ENCODE data around the gene RNF114. TPM values are rescaled to one million over a fixed set of nuclear protein-coding genes. Genes with fewer than 3 reads are reported as not detected.

Gene RNF114
- total RNA-seq, 1 experiment from 2014 or later, result 88.1 TPM

DNA sequence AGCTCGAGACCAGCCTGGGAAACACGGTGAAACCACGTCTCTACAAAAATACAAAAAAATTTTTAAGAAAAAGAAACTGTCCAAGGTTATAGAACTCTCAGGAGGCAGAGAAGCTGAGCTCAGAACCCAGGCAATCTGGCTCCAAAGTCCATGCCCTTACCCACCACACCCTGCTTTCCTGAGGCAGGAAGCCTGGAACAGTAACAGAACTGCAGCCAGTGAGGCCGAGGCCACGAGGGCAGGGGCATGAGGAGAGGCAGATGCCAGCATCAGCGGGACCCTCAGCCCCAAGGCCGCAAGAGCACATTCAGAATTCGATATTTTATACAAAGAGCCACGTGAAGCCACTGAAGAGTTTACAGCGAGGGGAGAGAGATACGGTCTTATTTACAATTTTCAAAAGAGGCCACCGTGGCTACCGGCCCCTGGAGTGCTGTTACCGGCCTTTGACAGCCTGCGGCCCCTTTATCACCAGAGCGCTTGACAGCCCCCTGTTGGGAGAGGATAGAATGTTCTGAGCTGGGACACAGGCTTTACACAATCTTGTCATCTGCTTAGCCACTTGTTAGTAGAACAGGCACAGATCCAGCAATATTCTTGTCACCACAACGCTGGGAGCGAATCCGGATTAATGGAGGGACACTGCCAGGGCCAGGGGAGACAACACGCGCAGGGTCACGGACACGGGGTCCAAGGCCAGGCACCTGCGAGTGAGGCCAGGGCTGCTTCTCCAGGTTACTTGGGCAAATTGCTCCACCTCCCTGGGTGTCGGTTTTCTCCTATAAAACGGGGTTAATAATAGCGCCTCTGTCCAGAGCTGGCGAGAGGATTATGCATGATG lies 26.5 kb upstream of the RNF114 start:
- Mint-ChIP-seq H3K27ac (no peak overlapping the region), H3K36me3 (peaks cover 16% of the 10 kb centered on the region), H3K9me3 (no peaks in the 10 kb centered on the region), H3K4me3 (no peak overlapping the region), H3K4me1 (peaks cover 12% of the 10 kb centered on the region), H3K27me3 (ENCODE audit: low read depth) (no peaks in the 10 kb centered on the region)
- ChIA-PET CTCF (interaction anchor here (0.6 to 1.7 kb wide), 7 partner anchors 9 to 566 kb away, joined by 3 to 6 read pairs (median 4); no protein-coding TSS in a partner anchor), POLR2A (interaction anchor here (1.0 kb wide), 1 partner anchor 8 kb away, joined by 3 read pairs; no protein-coding TSS in a partner anchor)
- TF ChIP-seq, protein P1, sequence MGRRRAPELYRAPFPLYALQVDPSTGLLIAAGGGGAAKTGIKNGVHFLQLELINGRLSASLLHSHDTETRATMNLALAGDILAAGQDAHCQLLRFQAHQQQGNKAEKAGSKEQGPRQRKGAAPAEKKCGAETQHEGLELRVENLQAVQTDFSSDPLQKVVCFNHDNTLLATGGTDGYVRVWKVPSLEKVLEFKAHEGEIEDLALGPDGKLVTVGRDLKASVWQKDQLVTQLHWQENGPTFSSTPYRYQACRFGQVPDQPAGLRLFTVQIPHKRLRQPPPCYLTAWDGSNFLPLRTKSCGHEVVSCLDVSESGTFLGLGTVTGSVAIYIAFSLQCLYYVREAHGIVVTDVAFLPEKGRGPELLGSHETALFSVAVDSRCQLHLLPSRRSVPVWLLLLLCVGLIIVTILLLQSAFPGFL (CRISPR knock-in tag; IDR thresholded peaks at IDR 0.05; ENCODE audit: borderline replicate concordance), result no peak
- TF ChIP-seq NR3C1 (CRISPR knock-in tag; conservative IDR thresholded peaks at IDR 0.05; ENCODE audit: low read depth), result no peak
- DNase-seq (ENCODE audit: low spot score) (no peak), ATAC-seq (peak; percentile 72)

- no peaks in the 10 kb centered on the region for H3K27me3 Mint-ChIP-seq (ENCODE audit: low read depth)
- H3K4me3 Mint-ChIP-seq, result no peak overlapping the region
- ATAC-seq (no peak), DNase-seq (ENCODE audit: low spot score) (no peak)
- ChIA-PET CTCF (interaction anchor here (0.6 to 1.9 kb wide), 8 partner anchors 10 to 567 kb away, joined by 3 to 6 read pairs (median 4); no protein-coding TSS in a partner anchor), POLR2A (interaction anchor here (1.0 kb wide), 1 partner anchor 9 kb away, joined by 3 read pairs; no protein-coding TSS in a partner anchor)
- no peak overlapping the region for H3K27ac Mint-ChIP-seq
- H3K9me3 Mint-ChIP-seq, result no peaks in the 10 kb centered on the region
- TF ChIP-seq, protein P2, sequence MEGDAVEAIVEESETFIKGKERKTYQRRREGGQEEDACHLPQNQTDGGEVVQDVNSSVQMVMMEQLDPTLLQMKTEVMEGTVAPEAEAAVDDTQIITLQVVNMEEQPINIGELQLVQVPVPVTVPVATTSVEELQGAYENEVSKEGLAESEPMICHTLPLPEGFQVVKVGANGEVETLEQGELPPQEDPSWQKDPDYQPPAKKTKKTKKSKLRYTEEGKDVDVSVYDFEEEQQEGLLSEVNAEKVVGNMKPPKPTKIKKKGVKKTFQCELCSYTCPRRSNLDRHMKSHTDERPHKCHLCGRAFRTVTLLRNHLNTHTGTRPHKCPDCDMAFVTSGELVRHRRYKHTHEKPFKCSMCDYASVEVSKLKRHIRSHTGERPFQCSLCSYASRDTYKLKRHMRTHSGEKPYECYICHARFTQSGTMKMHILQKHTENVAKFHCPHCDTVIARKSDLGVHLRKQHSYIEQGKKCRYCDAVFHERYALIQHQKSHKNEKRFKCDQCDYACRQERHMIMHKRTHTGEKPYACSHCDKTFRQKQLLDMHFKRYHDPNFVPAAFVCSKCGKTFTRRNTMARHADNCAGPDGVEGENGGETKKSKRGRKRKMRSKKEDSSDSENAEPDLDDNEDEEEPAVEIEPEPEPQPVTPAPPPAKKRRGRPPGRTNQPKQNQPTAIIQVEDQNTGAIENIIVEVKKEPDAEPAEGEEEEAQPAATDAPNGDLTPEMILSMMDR (IDR thresholded peaks at IDR 0.05), result no peak
- TF ChIP-seq NR3C1 (CRISPR knock-in tag; conservative IDR thresholded peaks at IDR 0.05; ENCODE audit: low read depth) (no peak), TP53 (CRISPR knock-in tag; IDR thresholded peaks at IDR 0.05) (no peak), ZNF232 (CRISPR knock-in tag; IDR thresholded peaks at IDR 0.05) (no peak), ELF4 (CRISPR knock-in tag; IDR thresholded peaks at IDR 0.05; ENCODE audit: low read depth) (no peak), KAT7 (CRISPR knock-in tag; IDR thresholded peaks at IDR 0.05; ENCODE audit: borderline replicate concordance) (no peak), E2F1 (CRISPR knock-in tag; IDR thresholded peaks at IDR 0.05) (no peak), TEAD1 (CRISPR knock-in tag; IDR thresholded peaks at IDR 0.05) (no peak)
- TF ChIP-seq, protein P3, sequence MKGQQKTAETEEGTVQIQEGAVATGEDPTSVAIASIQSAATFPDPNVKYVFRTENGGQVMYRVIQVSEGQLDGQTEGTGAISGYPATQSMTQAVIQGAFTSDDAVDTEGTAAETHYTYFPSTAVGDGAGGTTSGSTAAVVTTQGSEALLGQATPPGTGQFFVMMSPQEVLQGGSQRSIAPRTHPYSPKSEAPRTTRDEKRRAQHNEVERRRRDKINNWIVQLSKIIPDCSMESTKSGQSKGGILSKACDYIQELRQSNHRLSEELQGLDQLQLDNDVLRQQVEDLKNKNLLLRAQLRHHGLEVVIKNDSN (CRISPR knock-in tag; IDR thresholded peaks at IDR 0.05), result no peak
- H3K4me1 Mint-ChIP-seq, result peaks cover 13% of the 10 kb centered on the region
- H3K36me3 Mint-ChIP-seq, result peaks cover 14% of the 10 kb centered on the region
Observed at GRCh38 chr20:49910340-49910706, 25.9 kb upstream of the RNF114 start.

- ATAC-seq, result no peak
- no peak overlapping the region for H3K27ac Mint-ChIP-seq
- TF ChIP-seq CREB1 (CRISPR knock-in tag; IDR thresholded peaks at IDR 0.05) (no peak), RELA (CRISPR knock-in tag; IDR thresholded peaks at IDR 0.05; ENCODE audit: borderline replicate concordance) (no peak), ZNF219 (CRISPR knock-in tag; IDR thresholded peaks at IDR 0.05; ENCODE audit: borderline replicate concordance) (no peak), MAX (CRISPR knock-in tag; IDR thresholded peaks at IDR 0.05) (no peak), ZNF263 (CRISPR knock-in tag; IDR thresholded peaks at IDR 0.05; ENCODE audit: low read depth) (no peak), NR3C1 (CRISPR knock-in tag; conservative IDR thresholded peaks at IDR 0.05; ENCODE audit: low read depth) (no peak), OVOL2 (CRISPR knock-in tag; IDR thresholded peaks at IDR 0.05; ENCODE audit: borderline replicate concordance) (no peak), NFYB (CRISPR knock-in tag; conservative IDR thresholded peaks at IDR 0.05; ENCODE audit: low read depth) (no peak)
- TF ChIP-seq, protein P4, sequence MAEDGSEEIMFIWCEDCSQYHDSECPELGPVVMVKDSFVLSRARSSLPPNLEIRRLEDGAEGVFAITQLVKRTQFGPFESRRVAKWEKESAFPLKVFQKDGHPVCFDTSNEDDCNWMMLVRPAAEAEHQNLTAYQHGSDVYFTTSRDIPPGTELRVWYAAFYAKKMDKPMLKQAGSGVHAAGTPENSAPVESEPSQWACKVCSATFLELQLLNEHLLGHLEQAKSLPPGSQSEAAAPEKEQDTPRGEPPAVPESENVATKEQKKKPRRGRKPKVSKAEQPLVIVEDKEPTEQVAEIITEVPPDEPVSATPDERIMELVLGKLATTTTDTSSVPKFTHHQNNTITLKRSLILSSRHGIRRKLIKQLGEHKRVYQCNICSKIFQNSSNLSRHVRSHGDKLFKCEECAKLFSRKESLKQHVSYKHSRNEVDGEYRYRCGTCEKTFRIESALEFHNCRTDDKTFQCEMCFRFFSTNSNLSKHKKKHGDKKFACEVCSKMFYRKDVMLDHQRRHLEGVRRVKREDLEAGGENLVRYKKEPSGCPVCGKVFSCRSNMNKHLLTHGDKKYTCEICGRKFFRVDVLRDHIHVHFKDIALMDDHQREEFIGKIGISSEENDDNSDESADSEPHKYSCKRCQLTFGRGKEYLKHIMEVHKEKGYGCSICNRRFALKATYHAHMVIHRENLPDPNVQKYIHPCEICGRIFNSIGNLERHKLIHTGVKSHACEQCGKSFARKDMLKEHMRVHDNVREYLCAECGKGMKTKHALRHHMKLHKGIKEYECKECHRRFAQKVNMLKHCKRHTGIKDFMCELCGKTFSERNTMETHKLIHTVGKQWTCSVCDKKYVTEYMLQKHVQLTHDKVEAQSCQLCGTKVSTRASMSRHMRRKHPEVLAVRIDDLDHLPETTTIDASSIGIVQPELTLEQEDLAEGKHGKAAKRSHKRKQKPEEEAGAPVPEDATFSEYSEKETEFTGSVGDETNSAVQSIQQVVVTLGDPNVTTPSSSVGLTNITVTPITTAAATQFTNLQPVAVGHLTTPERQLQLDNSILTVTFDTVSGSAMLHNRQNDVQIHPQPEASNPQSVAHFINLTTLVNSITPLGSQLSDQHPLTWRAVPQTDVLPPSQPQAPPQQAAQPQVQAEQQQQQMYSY (CRISPR knock-in tag; IDR thresholded peaks at IDR 0.05), result no peak
Observed at GRCh38 chr20:49913399-49914047, 22.7 kb upstream of the RNF114 start.

More at GRCh38 chr20:49913399-49914047, 22.7 kb upstream of the RNF114 start:
- CTCF ChIA-PET, result interaction anchor here (0.7 to 1.6 kb wide), 8 partner anchors 22 to 371 kb away, joined by 3 to 10 read pairs (median 4); partner anchors contain the start of gene RNF114
- peaks cover 4% of the 10 kb centered on the region; the same call in 1 of the 2 replicates for H3K27me3 Mint-ChIP-seq (ENCODE audit: low read depth)
- no peaks in the 10 kb centered on the region for H3K9me3 Mint-ChIP-seq
- H3K4me1 Mint-ChIP-seq, result peaks cover 19% of the 10 kb centered on the region
- POLR2A ChIA-PET, result interaction anchor here (0.7 kb wide), 1 partner anchor 223 kb away, joined by 3 read pairs; no protein-coding TSS in a partner anchor
- DNase-seq (ENCODE audit: low spot score), result no peak
- H3K4me3 Mint-ChIP-seq, result peak overlapping the region; percentile 98
- H3K36me3 Mint-ChIP-seq, result peaks cover under 1% of the 10 kb centered on the region; the same call in 1 of the 2 replicates
